ENCODE data around the gene EPS15. TPM values are rescaled to one million over a fixed set of nuclear protein-coding genes. Genes with fewer than 3 reads are reported as not detected.
"Not testable (repeated sequence)": the region's sequence is repeated elsewhere in the genome, so short reads cannot be mapped to it uniquely, and the experiment has no call there.

EPS15 gene
- polyA plus RNA-seq, 1 donor (not counting 4 experiments of a cell fraction or from before 2014, with no cell fraction given) = 33.2 TPM

- H3K9me1 ChIP-seq (ENCODE audit: control insufficient read depth, extremely low read depth, insufficient read depth, low read length) = no peaks in the 10 kb centered on the region
- H3K9ac ChIP-seq (ENCODE audit: control insufficient read depth, extremely low read depth, insufficient read depth, low read length) = no peak overlapping the region
- no peaks in the 10 kb centered on the region for H3K4me1 ChIP-seq (ENCODE audit: control insufficient read depth, extremely low read depth, insufficient read depth, low read length)
- H3K4me2 ChIP-seq (ENCODE audit: control insufficient read depth, extremely low read depth, insufficient read depth, low read depth, low read length) = no peak overlapping the region
- H3K27me3 ChIP-seq (ENCODE audit: control insufficient read depth, extremely low read depth, insufficient read depth, low read length) = no peaks in the 10 kb centered on the region
- dilution Hi-C loops (cut with MboI; ENCODE audit: extremely low pct_ligation_motif_present, low sequenced_read_pairs) = no loop called here
- H2AFZ ChIP-seq (ENCODE audit: control insufficient read depth, low read length) = no peak overlapping the region
- no peak for TF ChIP-seq EZH2 (IDR thresholded peaks at IDR 0.05; ENCODE audit: low read length)
- no peak for TF ChIP-seq CTCF (optimal IDR thresholded peaks at IDR 0.05 in 1 of 3, IDR thresholded peaks at IDR 0.05 in 1 of 3, conservative IDR thresholded peaks at IDR 0.05 in 1 of 3; ENCODE audit: extremely low read depth in 1 of 3, insufficient read depth in 2 of 3, low read length in 3 of 3)
- no peak overlapping the region for H3K4me3 ChIP-seq (ENCODE audit: control insufficient read depth in 2 of 3, extremely low read depth in 1 of 3, insufficient read depth in 2 of 3, low read depth in 1 of 3, low read length in 3 of 3)
- peaks cover 3 to 6% of the 10 kb centered on the region in 2 experiments for H3K36me3 ChIP-seq (ENCODE audit: control insufficient read depth in 2 of 2, extremely low read depth in 1 of 2, insufficient read depth in 2 of 2, low read length in 2 of 2)
- FAIRE-seq = no peak
- no peaks in the 10 kb centered on the region for H3K9me3 ChIP-seq (ENCODE audit: control insufficient read depth, low read depth, low read length)
- DNase-seq (ENCODE audit: low read depth, low spot score) = no peak
- no peaks in the 10 kb centered on the region for H4K20me1 ChIP-seq (ENCODE audit: control insufficient read depth, extremely low read depth, insufficient read depth, low read length)
- H3K79me2 ChIP-seq (ENCODE audit: control insufficient read depth, insufficient read depth, low read length) = no peaks in the 10 kb centered on the region
- H3K27ac ChIP-seq (ENCODE audit: control insufficient read depth, insufficient read depth, low read length) = no peak overlapping the region
Observed at GRCh38 chr1:51439895-51440294, 79.2 kb downstream of the EPS15 start.

DNA sequence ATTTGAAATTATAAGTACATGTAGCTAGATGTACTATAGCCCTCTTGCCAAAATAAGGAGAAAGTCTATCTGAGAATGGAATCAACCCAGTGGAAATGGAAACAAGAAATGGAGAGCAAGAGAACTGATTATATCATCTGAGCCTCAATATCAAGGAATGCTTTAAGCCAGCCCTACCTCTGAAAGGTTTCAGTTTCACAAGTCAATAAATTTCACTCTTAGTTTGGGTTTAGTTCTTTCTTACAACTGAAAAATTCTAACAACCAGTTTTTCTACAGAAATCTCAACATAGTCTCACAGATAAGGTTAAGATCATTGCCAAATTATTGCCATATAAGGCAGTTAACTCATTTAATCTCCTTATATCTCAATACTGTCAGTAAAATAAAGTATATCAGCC lies 80.0 kb downstream of the EPS15 start:
- Histone ChIP-seq H2AFZ (ENCODE audit: control insufficient read depth, low read length) (no peak overlapping the region), H3K4me3 (ENCODE audit: control insufficient read depth in 2 of 3, extremely low read depth in 1 of 3, insufficient read depth in 2 of 3, low read depth in 1 of 3, low read length in 3 of 3) (no peak overlapping the region), H3K36me3 (ENCODE audit: control insufficient read depth in 2 of 2, extremely low read depth in 1 of 2, insufficient read depth in 2 of 2, low read length in 2 of 2) (peaks cover 3 to 4% of the 10 kb centered on the region in 2 experiments), H3K9me3 (ENCODE audit: control insufficient read depth, low read depth, low read length) (no peaks in the 10 kb centered on the region), H3K27me3 (ENCODE audit: control insufficient read depth, extremely low read depth, insufficient read depth, low read length) (no peaks in the 10 kb centered on the region), H3K9ac (ENCODE audit: control insufficient read depth, extremely low read depth, insufficient read depth, low read length) (no peak overlapping the region), H3K4me2 (ENCODE audit: control insufficient read depth, extremely low read depth, insufficient read depth, low read depth, low read length) (no peak overlapping the region), H3K9me1 (ENCODE audit: control insufficient read depth, extremely low read depth, insufficient read depth, low read length) (no peaks in the 10 kb centered on the region), H3K27ac (ENCODE audit: control insufficient read depth, insufficient read depth, low read length) (no peak overlapping the region), H3K79me2 (ENCODE audit: control insufficient read depth, insufficient read depth, low read length) (no peaks in the 10 kb centered on the region), H3K4me1 (ENCODE audit: control insufficient read depth, extremely low read depth, insufficient read depth, low read length) (no peaks in the 10 kb centered on the region), H4K20me1 (ENCODE audit: control insufficient read depth, extremely low read depth, insufficient read depth, low read length) (no peaks in the 10 kb centered on the region)
- no peak for FAIRE-seq
- no peak for DNase-seq (ENCODE audit: low read depth, low spot score)
- dilution Hi-C loops (cut with MboI; ENCODE audit: extremely low pct_ligation_motif_present, low sequenced_read_pairs) = no loop called here
- TF ChIP-seq CTCF (optimal IDR thresholded peaks at IDR 0.05 in 1 of 3, IDR thresholded peaks at IDR 0.05 in 1 of 3, conservative IDR thresholded peaks at IDR 0.05 in 1 of 3; ENCODE audit: extremely low read depth in 1 of 3, insufficient read depth in 2 of 3, low read length in 3 of 3) (no peak), EZH2 (IDR thresholded peaks at IDR 0.05; ENCODE audit: low read length) (no peak)

GRCh38 chr1:51437391-51437790 lies 81.7 kb downstream of the EPS15 start:
- H3K79me2 ChIP-seq (ENCODE audit: control insufficient read depth, insufficient read depth, low read length); H2AFZ ChIP-seq (ENCODE audit: control insufficient read depth, low read length); DNase-seq (ENCODE audit: low read depth, low spot score); H4K20me1 ChIP-seq (ENCODE audit: control insufficient read depth, extremely low read depth, insufficient read depth, low read length); H3K9ac ChIP-seq (ENCODE audit: control insufficient read depth, extremely low read depth, insufficient read depth, low read length); H3K4me1 ChIP-seq (ENCODE audit: control insufficient read depth, extremely low read depth, insufficient read depth, low read length); H3K27ac ChIP-seq (ENCODE audit: control insufficient read depth, insufficient read depth, low read length); H3K4me2 ChIP-seq (ENCODE audit: control insufficient read depth, extremely low read depth, insufficient read depth, low read depth, low read length); H3K9me1 ChIP-seq (ENCODE audit: control insufficient read depth, extremely low read depth, insufficient read depth, low read length); H3K9me3 ChIP-seq (ENCODE audit: control insufficient read depth, low read depth, low read length); dilution Hi-C loops (cut with MboI; ENCODE audit: extremely low pct_ligation_motif_present, low sequenced_read_pairs); H3K4me3 ChIP-seq (ENCODE audit: control insufficient read depth in 2 of 3, extremely low read depth in 1 of 3, insufficient read depth in 2 of 3, low read depth in 1 of 3, low read length in 3 of 3); FAIRE-seq; H3K27me3 ChIP-seq (ENCODE audit: control insufficient read depth, extremely low read depth, insufficient read depth, low read length): not testable (repeated sequence)
- H3K36me3 ChIP-seq (ENCODE audit: control insufficient read depth in 2 of 2, extremely low read depth in 1 of 2, insufficient read depth in 2 of 2, low read length in 2 of 2) = peaks cover 3 to 14% of the 10 kb centered on the region in 2 experiments

Measured in keratinocyte (primary cell).